GM12864 (cell line): ENCODE data around the gene MFAP1.
"Not testable (repeated sequence)": the region's sequence is repeated elsewhere in the genome, so short reads cannot be mapped to it uniquely, and the experiment has no call there.

Experiments used
- DNase-seq: peaks from one replicate; pipeline ENCODE4 v3.0.0-alpha.2; 2011; ENCODE audit warnings: low read depth
- H3K4me3 ChIP-seq: 2 replicates; pipeline ENCODE4 v1.5.1; 2011; ENCODE audit warnings: mild to moderate bottlenecking, low read depth, low read length, control low read depth
- TF ChIP-seq, protein P1 (sequence below): IDR thresholded peaks from 2 replicates; pipeline ENCODE4 v1.5.1; 2011; ENCODE audit warnings: low read depth, mild to moderate bottlenecking, moderate library complexity, low read length, control low read depth, inconsistent platforms; ENCODE audit errors: missing control alignments

The MFAP1 gene

DNA sequence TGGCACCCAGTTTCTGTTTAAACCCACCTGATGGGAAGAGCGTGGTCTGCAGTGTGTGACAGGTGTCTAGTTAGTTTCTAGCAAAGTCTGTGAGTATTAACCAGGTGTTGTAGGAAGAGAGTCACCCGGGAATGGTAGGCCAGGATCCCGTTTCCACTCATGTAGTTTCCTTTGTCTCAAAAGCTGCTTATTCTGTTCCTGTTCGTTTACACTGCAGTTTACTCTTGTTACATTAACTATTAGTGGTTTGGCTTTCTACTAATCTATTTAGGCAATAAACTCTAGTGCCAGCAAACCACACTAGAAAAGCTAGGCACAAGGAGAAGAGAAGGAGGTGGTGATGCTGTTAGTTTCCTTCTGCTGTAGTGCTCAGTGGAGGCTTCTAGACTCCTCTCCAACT, 35.1 kb upstream of the MFAP1 start:
- no peak for DNase-seq
- H3K4me3 ChIP-seq = no peak overlapping the region
- TF ChIP-seq, protein P1, sequence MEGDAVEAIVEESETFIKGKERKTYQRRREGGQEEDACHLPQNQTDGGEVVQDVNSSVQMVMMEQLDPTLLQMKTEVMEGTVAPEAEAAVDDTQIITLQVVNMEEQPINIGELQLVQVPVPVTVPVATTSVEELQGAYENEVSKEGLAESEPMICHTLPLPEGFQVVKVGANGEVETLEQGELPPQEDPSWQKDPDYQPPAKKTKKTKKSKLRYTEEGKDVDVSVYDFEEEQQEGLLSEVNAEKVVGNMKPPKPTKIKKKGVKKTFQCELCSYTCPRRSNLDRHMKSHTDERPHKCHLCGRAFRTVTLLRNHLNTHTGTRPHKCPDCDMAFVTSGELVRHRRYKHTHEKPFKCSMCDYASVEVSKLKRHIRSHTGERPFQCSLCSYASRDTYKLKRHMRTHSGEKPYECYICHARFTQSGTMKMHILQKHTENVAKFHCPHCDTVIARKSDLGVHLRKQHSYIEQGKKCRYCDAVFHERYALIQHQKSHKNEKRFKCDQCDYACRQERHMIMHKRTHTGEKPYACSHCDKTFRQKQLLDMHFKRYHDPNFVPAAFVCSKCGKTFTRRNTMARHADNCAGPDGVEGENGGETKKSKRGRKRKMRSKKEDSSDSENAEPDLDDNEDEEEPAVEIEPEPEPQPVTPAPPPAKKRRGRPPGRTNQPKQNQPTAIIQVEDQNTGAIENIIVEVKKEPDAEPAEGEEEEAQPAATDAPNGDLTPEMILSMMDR = no peak

DNA sequence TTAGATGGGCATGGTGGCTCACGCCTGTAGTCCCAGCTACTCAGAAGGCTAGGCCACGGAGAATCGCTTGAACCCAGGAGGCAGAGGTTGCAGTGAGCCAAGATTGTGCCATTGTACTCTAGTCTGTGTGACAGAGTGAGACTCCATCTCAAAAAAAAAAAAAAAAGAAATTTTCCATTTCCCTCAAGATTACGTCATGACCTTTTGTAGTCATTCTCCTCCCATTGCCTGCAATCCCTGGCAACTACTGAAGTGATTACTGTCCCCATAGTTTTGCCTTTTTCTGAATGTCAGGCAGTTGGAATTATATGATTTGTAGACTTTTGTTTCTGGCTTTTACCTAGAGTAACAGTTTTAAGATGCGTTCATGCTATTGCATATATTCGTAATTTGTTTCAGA, 30.3 kb upstream of the MFAP1 start:
- no peak for DNase-seq
- TF ChIP-seq, protein P1 = no peak
- no peak overlapping the region for H3K4me3 ChIP-seq

DNA sequence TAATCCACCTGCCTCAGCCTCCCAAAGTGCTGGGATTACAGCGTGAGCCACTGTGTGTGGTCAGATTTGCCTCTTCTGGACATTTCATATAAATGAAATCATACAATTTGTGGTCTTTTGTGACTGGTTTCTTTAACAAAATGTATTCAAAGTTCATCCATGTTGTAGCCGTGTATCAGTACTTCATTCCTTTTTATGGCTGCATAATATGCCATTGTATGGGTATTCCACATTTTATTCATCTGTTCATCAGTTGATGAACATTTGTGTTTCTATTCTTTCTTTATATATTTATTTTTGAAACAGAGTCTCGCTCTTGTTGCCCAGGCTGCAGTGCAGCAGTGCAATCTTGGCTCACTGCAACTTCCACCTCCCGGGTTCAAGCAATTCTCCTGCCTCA, 28.1 kb upstream of the MFAP1 start:
- no peak for DNase-seq
- TF ChIP-seq, protein P1 = no peak
- H3K4me3 ChIP-seq = no peak overlapping the region

DNA sequence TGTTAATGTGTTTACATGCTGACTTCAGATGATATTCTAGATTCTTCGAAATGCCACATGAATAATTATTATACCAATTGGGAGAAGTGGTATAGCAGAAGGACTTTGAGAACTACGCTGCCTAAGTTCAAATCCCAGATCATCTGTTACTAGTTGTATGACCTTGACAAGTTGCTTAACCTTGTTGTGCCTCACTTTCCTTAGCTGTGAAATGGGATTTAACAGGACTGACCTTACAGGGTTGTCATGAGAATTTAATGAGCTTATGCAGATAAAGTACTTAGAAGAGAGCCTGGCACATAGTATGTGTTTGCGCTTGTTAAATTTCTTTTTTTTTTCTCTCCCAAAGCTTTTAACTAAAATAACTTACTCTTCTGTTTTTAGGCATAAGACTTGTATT, 26.8 kb upstream of the MFAP1 start:
- TF ChIP-seq, protein P1 = no peak
- H3K4me3 ChIP-seq = no peak overlapping the region
- no peak for DNase-seq

DNA sequence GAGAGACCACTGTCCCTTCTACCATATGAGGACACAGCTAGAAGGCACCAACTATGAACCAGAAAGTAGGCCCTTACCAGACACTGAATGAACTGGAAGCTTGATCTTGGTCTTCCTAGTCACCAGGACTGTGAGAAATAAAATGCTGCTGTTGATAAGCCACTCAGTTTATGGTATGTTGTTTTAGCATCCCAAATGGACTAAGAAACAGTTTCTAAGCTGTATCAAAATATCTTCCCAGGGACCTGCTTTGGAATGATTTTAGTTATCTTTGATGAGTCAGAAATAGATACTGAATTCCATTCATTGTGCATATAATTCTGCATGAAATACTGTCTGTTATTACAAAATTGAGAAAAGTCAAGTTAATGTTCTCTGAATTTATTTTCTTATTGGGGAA, 20.9 kb upstream of the MFAP1 start:
- H3K4me3 ChIP-seq = no peak overlapping the region
- TF ChIP-seq, protein P1 = no peak
- DNase-seq = no peak

DNA sequence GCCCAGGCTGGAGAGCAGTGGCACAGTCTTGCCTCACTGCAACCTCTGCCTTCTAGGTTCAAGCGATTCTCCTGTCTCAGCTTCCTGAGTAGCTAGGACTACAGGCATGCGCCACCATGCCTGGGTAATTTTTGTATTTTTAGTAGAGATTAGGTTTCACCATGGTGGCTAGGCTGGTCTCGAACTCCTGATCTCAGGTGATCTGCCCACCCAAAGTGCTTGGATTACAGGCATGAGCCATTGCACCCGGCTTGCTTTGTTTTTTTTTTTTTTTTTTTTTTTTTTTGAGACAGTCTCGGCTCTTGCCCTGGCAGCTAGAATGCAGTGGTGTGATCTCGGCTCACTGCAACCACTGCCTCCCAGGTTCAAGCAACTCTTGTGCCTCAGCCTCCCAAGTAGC, 8.0 kb upstream of the MFAP1 start:
- not testable (repeated sequence) for H3K4me3 ChIP-seq, DNase-seq

DNA sequence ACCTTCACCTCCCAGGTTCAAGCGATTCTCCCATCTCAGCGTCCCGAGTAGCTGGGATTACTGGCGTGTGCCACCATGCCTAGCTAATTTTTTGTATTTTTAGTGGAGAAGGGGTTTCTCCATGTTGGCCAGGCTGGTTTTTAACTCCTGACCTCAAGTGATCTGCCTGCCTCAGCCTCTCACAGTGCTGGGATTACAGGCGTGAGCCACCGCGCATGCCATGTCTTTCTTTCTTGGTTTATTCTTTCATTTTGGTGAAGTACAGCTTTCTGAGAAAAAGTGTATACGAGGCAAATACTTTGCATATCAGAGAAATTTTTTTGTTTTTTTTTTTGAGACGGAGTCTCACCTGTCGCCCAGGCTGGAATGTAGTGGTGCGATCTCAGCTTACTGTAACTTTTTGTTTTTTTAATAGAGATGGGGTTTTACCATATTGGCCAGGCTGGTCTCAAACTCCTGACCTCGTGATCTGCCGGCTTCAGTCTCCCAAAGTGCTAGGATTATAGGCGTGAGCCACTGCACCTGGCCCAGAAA, 7.1 kb upstream of the MFAP1 start:
- not testable (repeated sequence) for H3K4me3 ChIP-seq, DNase-seq

DNA sequence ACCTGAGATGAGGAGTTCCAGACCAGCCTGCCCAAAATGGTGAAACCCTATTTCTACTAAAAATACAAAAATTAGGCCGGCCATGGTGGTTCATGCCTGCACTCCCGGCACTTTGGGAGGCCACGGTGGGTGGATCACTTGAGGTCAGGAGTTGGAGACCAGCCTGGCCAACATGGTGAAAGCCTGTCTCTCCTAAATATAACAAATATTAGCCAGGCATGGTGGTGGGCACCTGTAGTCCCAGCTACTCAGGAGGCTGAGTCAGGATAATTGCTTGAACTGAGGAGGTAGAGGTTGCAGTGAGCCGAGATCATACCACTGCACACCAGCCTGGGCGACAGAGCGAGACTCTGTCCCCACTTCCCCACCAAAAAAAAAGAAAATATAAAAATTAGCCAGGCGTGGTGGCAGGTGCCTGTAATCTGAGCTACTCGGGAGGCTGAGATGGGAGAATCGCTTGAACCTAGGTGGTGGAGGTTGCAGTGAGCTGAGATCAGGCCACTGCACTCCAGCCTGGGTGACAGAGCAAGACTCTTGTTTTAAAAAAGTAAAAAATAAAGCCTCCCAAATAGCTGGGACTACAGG, 6.3 kb upstream of the MFAP1 start:
- not testable (repeated sequence) for DNase-seq, H3K4me3 ChIP-seq

DNA sequence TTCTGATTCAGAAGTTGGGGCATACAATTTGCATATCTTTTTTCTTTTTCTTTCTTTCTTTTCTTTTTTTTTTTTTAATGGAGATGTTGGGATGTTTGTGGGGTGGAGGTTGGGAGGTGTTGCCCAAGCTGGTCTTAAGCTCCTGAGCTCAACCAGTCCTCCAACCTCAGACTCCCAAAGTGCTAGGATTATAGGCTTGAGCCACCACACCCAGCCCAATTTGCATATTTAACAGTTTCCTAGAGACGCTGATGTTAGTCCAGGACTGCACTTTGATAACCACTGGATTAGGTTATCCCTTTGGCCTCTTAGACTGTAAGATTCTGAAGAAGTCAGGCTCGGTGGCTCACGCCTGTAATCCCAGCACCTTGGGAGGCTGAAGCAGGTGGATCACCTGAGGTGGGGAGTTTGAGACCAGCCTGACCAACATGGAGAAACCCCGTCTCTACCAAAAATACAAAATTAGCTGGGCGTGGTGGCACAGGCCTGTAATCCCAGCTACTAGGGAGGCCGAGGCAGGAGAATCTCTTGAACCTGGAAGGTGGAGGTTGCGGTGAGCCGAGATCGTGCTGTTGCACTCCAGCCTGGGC, 5.6 kb upstream of the MFAP1 start:
- not testable (repeated sequence) for H3K4me3 ChIP-seq, DNase-seq
